Measurements from ENCODE around the gene KRT86.

KRT86 gene

DNA sequence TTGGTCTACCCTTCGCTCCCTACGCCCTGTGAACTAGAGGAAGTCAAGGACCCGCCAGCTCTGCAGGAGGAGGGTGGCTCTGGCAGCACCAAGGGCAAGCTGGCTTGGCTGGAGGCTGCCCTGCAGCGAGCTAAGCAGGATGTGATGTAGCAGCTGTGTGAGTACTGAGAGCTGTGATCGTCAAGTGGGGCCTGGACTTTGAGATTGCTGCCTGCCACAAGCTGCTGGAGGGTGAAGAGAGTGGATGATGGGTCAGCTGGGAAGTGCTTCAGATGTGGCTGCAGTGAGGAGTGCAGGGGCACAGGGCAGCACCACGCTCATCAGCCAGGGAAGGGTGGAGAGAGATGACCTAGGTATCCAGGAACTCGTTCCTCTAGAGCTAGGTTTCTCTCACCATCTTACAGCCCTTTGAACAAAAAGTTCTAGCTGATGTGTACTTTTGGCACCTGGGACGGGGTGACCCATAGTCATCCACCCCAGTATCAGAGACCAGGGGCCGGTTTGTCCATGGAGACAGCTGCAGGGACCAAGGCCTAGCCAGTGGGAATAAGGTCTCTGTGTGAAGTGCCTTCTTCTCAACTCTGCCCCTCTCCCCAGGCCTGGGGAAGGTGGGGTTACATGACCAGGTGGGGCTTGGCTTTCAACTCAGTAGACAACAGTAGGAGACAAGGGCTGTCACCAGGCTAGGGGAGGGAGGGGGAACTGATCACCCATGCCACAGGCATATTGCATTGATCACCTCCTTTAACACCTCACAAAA is 3.2 kb downstream of the KRT86 start:
- Histone ChIP-seq H3K9me3 (ENCODE audit: insufficient read depth, low read length) (no peaks in the 10 kb centered on the region), H3K27ac (ENCODE audit: low read length) (no peak overlapping the region), H3K36me3 (replicated peaks; ENCODE audit: low read depth, low read length) (no peaks in the 10 kb centered on the region), H3K4me2 (ENCODE audit: low read length) (no peak overlapping the region), H3K4me1 (ENCODE audit: low read length) (peaks cover 4% of the 10 kb centered on the region), H3K9ac (ENCODE audit: low read length) (no peak overlapping the region), H3K4me3 (ENCODE audit: low read length) (no peak overlapping the region), H2AFZ (ENCODE audit: low read depth, low read length) (no peak overlapping the region), H3K79me2 (ENCODE audit: low read length) (no peaks in the 10 kb centered on the region), H4K20me1 (ENCODE audit: insufficient read depth, low read length) (no peaks in the 10 kb centered on the region), H3K27me3 (ENCODE audit: low read depth, low read length) (peaks cover 38% of the 10 kb centered on the region)
- no peak for TF ChIP-seq EZH2phosphoT487 (IDR thresholded peaks at IDR 0.05; ENCODE audit: low read depth)

DNA sequence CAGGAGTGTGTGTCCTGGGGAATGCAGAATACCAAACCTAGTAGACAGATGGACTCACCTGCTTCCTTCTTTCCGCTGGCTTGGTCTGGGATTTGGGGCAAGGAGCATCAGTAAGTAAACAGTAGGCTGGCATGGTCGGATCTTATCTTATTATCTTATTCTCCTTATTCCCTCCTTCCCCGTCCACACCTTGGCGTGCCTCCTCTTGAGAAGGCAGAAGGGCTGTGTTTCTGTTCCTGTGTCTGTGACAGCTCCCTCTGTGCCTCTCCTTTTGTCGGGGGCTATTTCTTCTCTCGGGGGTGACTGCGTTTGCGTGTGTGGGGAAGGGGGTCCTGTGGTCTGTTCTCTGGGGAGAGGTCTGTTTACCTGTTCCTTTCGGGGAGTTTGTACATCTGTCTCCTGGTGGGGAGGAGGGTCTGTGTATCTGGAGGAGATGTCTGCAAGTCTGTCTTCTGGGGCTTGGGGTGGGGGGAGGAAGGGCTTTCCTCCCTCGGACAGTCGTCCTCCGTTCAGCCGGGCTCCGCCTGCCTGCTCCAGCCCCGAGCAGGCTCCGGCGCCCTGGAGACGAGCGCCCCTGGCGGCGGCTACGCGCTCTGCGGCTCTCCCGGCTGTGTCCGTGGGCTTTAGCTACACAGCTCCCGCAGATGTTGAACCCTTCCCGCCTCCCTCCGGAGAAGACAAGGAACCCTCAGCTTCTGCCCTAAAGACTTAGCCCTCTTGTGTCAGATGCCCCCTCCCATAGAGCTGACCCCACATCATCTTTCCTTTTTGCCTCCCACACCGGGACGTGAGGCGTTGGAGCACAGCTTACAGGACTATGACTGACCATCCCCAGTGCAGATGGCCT is 4.4 kb downstream of the KRT86 start:
- Histone ChIP-seq H3K9me3 (ENCODE audit: insufficient read depth, low read length) (no peaks in the 10 kb centered on the region), H3K36me3 (replicated peaks; ENCODE audit: low read depth, low read length) (no peaks in the 10 kb centered on the region), H3K9ac (ENCODE audit: low read length) (peak overlapping the region; percentile 36; the same call in 1 of the 2 replicates), H3K79me2 (ENCODE audit: low read length) (no peaks in the 10 kb centered on the region), H3K4me2 (ENCODE audit: low read length) (peak overlapping the region; percentile 86), H2AFZ (ENCODE audit: low read depth, low read length) (peak overlapping the region; percentile 80), H3K4me3 (ENCODE audit: low read length) (peak overlapping the region; percentile 74), H3K4me1 (ENCODE audit: low read length) (peaks cover 4% of the 10 kb centered on the region), H4K20me1 (ENCODE audit: insufficient read depth, low read length) (no peaks in the 10 kb centered on the region), H3K27ac (ENCODE audit: low read length) (no peak overlapping the region), H3K27me3 (ENCODE audit: low read depth, low read length) (peaks cover 33% of the 10 kb centered on the region)
- TF ChIP-seq, protein P1, sequence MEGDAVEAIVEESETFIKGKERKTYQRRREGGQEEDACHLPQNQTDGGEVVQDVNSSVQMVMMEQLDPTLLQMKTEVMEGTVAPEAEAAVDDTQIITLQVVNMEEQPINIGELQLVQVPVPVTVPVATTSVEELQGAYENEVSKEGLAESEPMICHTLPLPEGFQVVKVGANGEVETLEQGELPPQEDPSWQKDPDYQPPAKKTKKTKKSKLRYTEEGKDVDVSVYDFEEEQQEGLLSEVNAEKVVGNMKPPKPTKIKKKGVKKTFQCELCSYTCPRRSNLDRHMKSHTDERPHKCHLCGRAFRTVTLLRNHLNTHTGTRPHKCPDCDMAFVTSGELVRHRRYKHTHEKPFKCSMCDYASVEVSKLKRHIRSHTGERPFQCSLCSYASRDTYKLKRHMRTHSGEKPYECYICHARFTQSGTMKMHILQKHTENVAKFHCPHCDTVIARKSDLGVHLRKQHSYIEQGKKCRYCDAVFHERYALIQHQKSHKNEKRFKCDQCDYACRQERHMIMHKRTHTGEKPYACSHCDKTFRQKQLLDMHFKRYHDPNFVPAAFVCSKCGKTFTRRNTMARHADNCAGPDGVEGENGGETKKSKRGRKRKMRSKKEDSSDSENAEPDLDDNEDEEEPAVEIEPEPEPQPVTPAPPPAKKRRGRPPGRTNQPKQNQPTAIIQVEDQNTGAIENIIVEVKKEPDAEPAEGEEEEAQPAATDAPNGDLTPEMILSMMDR (IDR thresholded peaks at IDR 0.05; ENCODE audit: low read depth, low read length): peak; percentile 86
- no peak for TF ChIP-seq EZH2phosphoT487 (IDR thresholded peaks at IDR 0.05; ENCODE audit: low read depth)

DNA sequence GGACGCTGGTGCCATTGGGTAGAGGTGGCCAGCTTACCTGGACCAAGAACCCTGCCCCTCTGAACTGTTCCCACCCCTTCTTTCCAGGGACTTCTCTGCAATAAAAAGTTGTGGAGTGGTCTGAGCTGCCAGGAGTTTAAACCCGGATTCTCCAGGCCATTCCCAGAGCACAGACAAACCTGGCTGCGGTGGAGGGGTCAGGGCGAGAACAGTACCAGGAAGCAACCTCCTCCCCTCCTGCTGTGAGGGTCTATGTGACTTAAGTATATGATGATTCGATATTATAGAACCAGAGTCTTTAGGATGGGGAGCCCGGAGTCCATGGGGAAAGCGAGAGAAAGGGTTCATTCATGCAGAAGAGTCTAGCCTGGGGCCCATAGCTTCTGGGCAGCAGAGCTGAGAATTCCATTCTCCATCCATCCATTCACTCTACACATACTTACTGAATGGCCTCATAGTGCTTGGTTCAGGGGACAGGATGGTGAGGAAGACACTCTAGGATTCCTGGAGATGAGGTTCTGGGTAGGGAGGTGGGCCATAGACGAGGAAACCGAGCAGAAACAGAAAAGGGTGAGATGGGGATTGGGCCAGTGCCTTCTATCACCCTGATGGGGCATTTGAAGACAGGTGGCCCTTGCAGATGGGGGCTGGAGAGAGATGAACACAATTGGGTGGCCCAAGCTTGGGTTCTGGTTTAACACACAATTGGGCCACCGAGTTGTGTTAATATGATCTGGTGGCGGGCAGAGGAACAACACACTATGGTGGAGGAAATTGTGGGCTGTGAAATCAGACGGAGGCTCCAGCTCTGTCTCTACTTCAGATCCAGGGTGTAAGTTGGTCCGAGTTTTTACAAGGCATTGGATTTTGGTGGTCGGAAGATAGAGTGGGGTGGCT is 5.2 kb downstream of the KRT86 start:
- H3K27ac ChIP-seq (ENCODE audit: low read length): no peak overlapping the region
- no peaks in the 10 kb centered on the region for H3K36me3 ChIP-seq (replicated peaks; ENCODE audit: low read depth, low read length)
- H3K4me1 ChIP-seq (ENCODE audit: low read length): peaks cover 4% of the 10 kb centered on the region
- TF ChIP-seq, protein P1 (IDR thresholded peaks at IDR 0.05; ENCODE audit: low read depth, low read length): no peak
- TF ChIP-seq EZH2phosphoT487 (IDR thresholded peaks at IDR 0.05; ENCODE audit: low read depth): no peak
- H3K9ac ChIP-seq (ENCODE audit: low read length): no peak overlapping the region
- H4K20me1 ChIP-seq (ENCODE audit: insufficient read depth, low read length): no peaks in the 10 kb centered on the region
- H3K4me3 ChIP-seq (ENCODE audit: low read length): no peak overlapping the region
- H3K79me2 ChIP-seq (ENCODE audit: low read length): no peaks in the 10 kb centered on the region
- H3K4me2 ChIP-seq (ENCODE audit: low read length): peak overlapping the region; percentile 86; the same call in 1 of the 2 replicates
- H3K9me3 ChIP-seq (ENCODE audit: insufficient read depth, low read length): no peaks in the 10 kb centered on the region
- H2AFZ ChIP-seq (ENCODE audit: low read depth, low read length): no peak overlapping the region
- peaks cover 26% of the 10 kb centered on the region for H3K27me3 ChIP-seq (ENCODE audit: low read depth, low read length)

DNA sequence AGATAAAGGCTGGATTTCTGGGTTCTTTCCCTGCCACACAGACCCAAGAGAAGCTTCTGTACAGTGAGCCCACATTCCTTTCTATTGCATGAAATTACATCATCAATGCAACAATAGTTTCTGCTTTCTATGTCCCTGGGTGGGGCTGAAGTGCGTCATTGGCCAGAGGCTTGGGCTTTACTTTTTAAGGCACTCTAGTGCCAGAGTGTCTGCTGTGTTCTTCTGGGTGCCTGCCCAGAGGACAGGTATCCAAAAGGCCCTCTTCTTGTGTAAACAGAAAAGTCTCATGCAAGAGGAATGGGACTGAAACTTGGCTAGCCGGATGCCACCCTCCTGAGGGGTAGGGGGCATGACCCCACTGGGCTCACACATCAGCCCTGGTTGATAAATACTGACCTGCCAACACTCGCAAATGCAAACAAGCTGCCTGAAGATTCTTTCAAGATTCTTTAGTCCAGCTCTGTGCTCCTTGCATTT is 5.9 kb downstream of the KRT86 start:
- Histone ChIP-seq H3K27me3 (ENCODE audit: low read depth, low read length) (peaks cover 22% of the 10 kb centered on the region), H3K79me2 (ENCODE audit: low read length) (no peaks in the 10 kb centered on the region), H3K27ac (ENCODE audit: low read length) (no peak overlapping the region), H3K36me3 (replicated peaks; ENCODE audit: low read depth, low read length) (no peaks in the 10 kb centered on the region), H3K4me3 (ENCODE audit: low read length) (no peak overlapping the region), H2AFZ (ENCODE audit: low read depth, low read length) (no peak overlapping the region), H3K9ac (ENCODE audit: low read length) (no peak overlapping the region), H3K4me1 (ENCODE audit: low read length) (peaks cover 4% of the 10 kb centered on the region), H4K20me1 (ENCODE audit: insufficient read depth, low read length) (no peaks in the 10 kb centered on the region), H3K4me2 (ENCODE audit: low read length) (no peak overlapping the region), H3K9me3 (ENCODE audit: insufficient read depth, low read length) (no peaks in the 10 kb centered on the region)
- no peak for TF ChIP-seq EZH2phosphoT487 (IDR thresholded peaks at IDR 0.05; ENCODE audit: low read depth)
- TF ChIP-seq, protein P1 (IDR thresholded peaks at IDR 0.05; ENCODE audit: low read depth, low read length): no peak

Measured in OCI-LY3 (cell line).